ENCODE measurements around the gene NR1H4.
"Not testable (repeated sequence)": the region's sequence is repeated elsewhere in the genome, so short reads cannot be mapped to it uniquely, and the experiment has no call there.

The NR1H4 gene

GRCh38 chr12:100508751-100509150, 35.1 kb downstream of the NR1H4 start:
- DNase-seq (ENCODE audit: low read depth in 2 of 2, low spot score in 1 of 2): no peak

- DNase-seq (ENCODE audit: low read depth in 2 of 2, low spot score in 1 of 2): no peak
Observed at GRCh38 chr12:100512692-100513091, 39.0 kb downstream of the NR1H4 start.

- no peak for DNase-seq (ENCODE audit: low read depth in 2 of 2, low spot score in 1 of 2)
Observed at GRCh38 chr12:100515968-100516367, 42.3 kb downstream of the NR1H4 start.

- no peak for DNase-seq (ENCODE audit: low read depth in 2 of 2, low spot score in 1 of 2)
Observed at GRCh38 chr12:100518376-100518775, 44.7 kb downstream of the NR1H4 start.

- DNase-seq (ENCODE audit: low read depth in 2 of 2, low spot score in 1 of 2): no peak
Observed at GRCh38 chr12:100520048-100520769, 46.5 kb downstream of the NR1H4 start.

- DNase-seq (ENCODE audit: low read depth in 2 of 2, low spot score in 1 of 2): no peak
Observed at GRCh38 chr12:100521958-100522357, 48.3 kb downstream of the NR1H4 start.

GRCh38 chr12:100528034-100528433, 54.4 kb downstream of the NR1H4 start:
- no peak for DNase-seq (ENCODE audit: low read depth in 2 of 2, low spot score in 1 of 2)

- no peak for DNase-seq (ENCODE audit: low read depth in 2 of 2, low spot score in 1 of 2)
Observed at GRCh38 chr12:100528471-100529127, 54.9 kb downstream of the NR1H4 start.

- no peak for DNase-seq (ENCODE audit: low read depth in 2 of 2, low spot score in 1 of 2)
Observed at GRCh38 chr12:100529756-100530350, 56.2 kb downstream of the NR1H4 start.

GRCh38 chr12:100533376-100533775, 59.7 kb downstream of the NR1H4 start:
- DNase-seq (ENCODE audit: low read depth in 2 of 2, low spot score in 1 of 2): no peak

GRCh38 chr12:100534625-100535227, 61.1 kb downstream of the NR1H4 start:
- DNase-seq (ENCODE audit: low read depth in 2 of 2, low spot score in 1 of 2): no peak

- DNase-seq (ENCODE audit: low read depth in 2 of 2, low spot score in 1 of 2): no peak
Observed at GRCh38 chr12:100539202-100539601, 65.5 kb downstream of the NR1H4 start.

- DNase-seq (ENCODE audit: low read depth in 2 of 2, low spot score in 1 of 2): no peak
Observed at GRCh38 chr12:100544165-100544564, 70.5 kb downstream of the NR1H4 start.

GRCh38 chr12:100545092-100545491, 71.4 kb downstream of the NR1H4 start:
- no peak for DNase-seq (ENCODE audit: low read depth in 2 of 2, low spot score in 1 of 2)

GRCh38 chr12:100553936-100554335, 80.3 kb downstream of the NR1H4 start:
- no peak for DNase-seq (ENCODE audit: low read depth in 2 of 2, low spot score in 1 of 2)

GRCh38 chr12:100554608-100555077, 81.0 kb downstream of the NR1H4 start:
- no peak for DNase-seq (ENCODE audit: low read depth in 2 of 2, low spot score in 1 of 2)

GRCh38 chr12:100555722-100556121, 82.1 kb downstream of the NR1H4 start:
- no peak for DNase-seq (ENCODE audit: low read depth in 2 of 2, low spot score in 1 of 2)

- DNase-seq (ENCODE audit: low read depth in 2 of 2, low spot score in 1 of 2): no peak
Observed at GRCh38 chr12:100557357-100557756, 83.7 kb downstream of the NR1H4 start.

GRCh38 chr12:100559261-100559660, 85.6 kb downstream of the NR1H4 start:
- not testable (repeated sequence) for DNase-seq (ENCODE audit: low read depth in 2 of 2, low spot score in 1 of 2)

GRCh38 chr12:100564090-100564489, 90.4 kb downstream of the NR1H4 start:
- no peak for DNase-seq (ENCODE audit: low read depth in 2 of 2, low spot score in 1 of 2)

GRCh38 chr12:100564905-100565467, 91.3 kb downstream of the NR1H4 start:
- DNase-seq (ENCODE audit: low read depth in 2 of 2, low spot score in 1 of 2): no peak

Measured in stimulated activated CD8-positive, alpha-beta memory T cell treated with anti-CD3 and anti-CD28 coated beads, Interleukin-4, amount 100 ng/mL, for 4 hours (primary cell).